GM23248 (cell line): ENCODE results near the gene TMEM53. TPM values are rescaled to one million over a fixed set of nuclear protein-coding genes. Genes with fewer than 3 reads are reported as not detected.
A peak's percentile ranks its signal among the peaks of the same experiment; 100 is the strongest.

Experiments used
- DNase-seq: peaks from one replicate; pipeline ENCODE4 v3.0.0-alpha.2; 2015
- H2AFZ ChIP-seq: fragments of 200-600 bp; sonication (generic); 2 replicates; pipeline ENCODE4 v1.6.1; 2016; ENCODE audit warnings: antibody characterized with exemption
- H3F3A ChIP-seq: fragments of 200-600 bp; sonication (generic); 2 replicates; pipeline ENCODE4 v1.6.1; 2016; ENCODE audit warnings: mild to moderate bottlenecking, antibody characterized with exemption, mixed run types; ENCODE audit not compliant: insufficient read depth
- H3K27ac ChIP-seq: fragments of 200-600 bp; sonication (generic); 2 replicates; pipeline ENCODE4 v1.5.1; 2016; ENCODE audit warnings: mild to moderate bottlenecking
- H3K27me3 ChIP-seq: fragments of 200-600 bp; sonication (generic); replicated peaks from 2 replicates; pipeline ENCODE4 v1.6.1; 2016; ENCODE audit warnings: mild to moderate bottlenecking; ENCODE audit not compliant: insufficient read depth
- H3K36me3 ChIP-seq: fragments of 200-600 bp; sonication (generic); 2 replicates; pipeline ENCODE4 v1.6.1; 2016; ENCODE audit warnings: low read depth, mild to moderate bottlenecking
- H3K4me1 ChIP-seq: fragments of 200-600 bp; sonication (generic); 2 replicates; pipeline ENCODE4 v1.6.1; 2016; ENCODE audit warnings: mild to moderate bottlenecking; ENCODE audit not compliant: insufficient read depth
- H3K4me2 ChIP-seq: fragments of 200-600 bp; sonication (generic); one replicate; pipeline ENCODE4 v1.6.1; 2016; ENCODE audit warnings: mild to moderate bottlenecking; ENCODE audit not compliant: unreplicated experiment
- H3K4me3 ChIP-seq: fragments of 200-600 bp; sonication (generic); 2 replicates; pipeline ENCODE4 v1.5.1; 2016; ENCODE audit warnings: mild to moderate bottlenecking
- H3K79me2 ChIP-seq: fragments of 200-600 bp; sonication (generic); 2 replicates; pipeline ENCODE4 v1.6.1; 2016; ENCODE audit warnings: mild to moderate bottlenecking; ENCODE audit not compliant: insufficient read depth
- H3K9ac ChIP-seq: fragments of 200-600 bp; sonication (generic); 2 replicates; pipeline ENCODE4 v1.6.1; 2016; ENCODE audit warnings: mild to moderate bottlenecking
- H3K9me2 ChIP-seq: fragments of 200-600 bp; sonication (generic); 2 replicates; pipeline ENCODE4 v1.6.1; 2016; ENCODE audit warnings: mixed run types, mild to moderate bottlenecking, moderate library complexity; ENCODE audit not compliant: insufficient read depth
- H3K9me3 ChIP-seq: fragments of 200-600 bp; sonication (generic); one replicate; pipeline ENCODE4 v1.6.1; 2017; ENCODE audit warnings: low read depth
- H4K20me1 ChIP-seq: fragments of 200-600 bp; sonication (generic); 2 replicates; pipeline ENCODE4 v1.6.0; 2016; ENCODE audit not compliant: insufficient read depth
- EZH2 ChIP-seq: fragments of 200-600 bp; sonication (generic); IDR thresholded peaks from 2 replicates; pipeline ENCODE4 v1.6.1; 2018; ENCODE audit warnings: antibody characterized with exemption, mild to moderate bottlenecking; ENCODE audit not compliant: insufficient read depth, poor library complexity, severe bottlenecking
- EZH2phosphoT487 ChIP-seq: fragments of 200-600 bp; sonication (generic); IDR thresholded peaks from 2 replicates; pipeline ENCODE4 v1.6.1; 2018; ENCODE audit warnings: antibody characterized with exemption, moderate library complexity, mild to moderate bottlenecking, low read depth; ENCODE audit not compliant: insufficient read depth
- WGBS, 2 experiments: methylation state at CpG; one replicate each; pipeline ENCODE4 v1.1.6; 2015 to 2017; ENCODE audit warnings: low lambda C conversion rate in 2 of 2, low coverage in 1 of 2; ENCODE audit errors: missing lambda C conversion rate in 2 of 2; 5-methylcytosine and 5-hydroxymethylcytosine counted together
- in situ Hi-C: fragments of 300-500 bp; cut with MboI; formaldehyde crosslinking; loops from 2 replicates; pipeline ENCODE4 v1.15.0; 2020
- polyA plus RNA-seq: library from polyadenylated mRNA; unstranded; fragments of >200 nt; fragmentation: Nextera tagmentation; extraction: Ambion mirVana; gene quantifications from 2 replicates; pipeline ENCODE4 v1.2.1, GENCODE V29; 2016
- total RNA-seq: library from RNA; depleted of rRNA; stranded (reverse); fragments of >200 nt; shearing (Covaris generic); gene quantifications from 2 replicates; pipeline ENCODE4 v1.2.3, GENCODE V29; 2014

The TMEM53 gene
- total and polyA plus RNA-seq, 2 experiments from 2014 or later: 4.4 to 10.1 TPM

DNA sequence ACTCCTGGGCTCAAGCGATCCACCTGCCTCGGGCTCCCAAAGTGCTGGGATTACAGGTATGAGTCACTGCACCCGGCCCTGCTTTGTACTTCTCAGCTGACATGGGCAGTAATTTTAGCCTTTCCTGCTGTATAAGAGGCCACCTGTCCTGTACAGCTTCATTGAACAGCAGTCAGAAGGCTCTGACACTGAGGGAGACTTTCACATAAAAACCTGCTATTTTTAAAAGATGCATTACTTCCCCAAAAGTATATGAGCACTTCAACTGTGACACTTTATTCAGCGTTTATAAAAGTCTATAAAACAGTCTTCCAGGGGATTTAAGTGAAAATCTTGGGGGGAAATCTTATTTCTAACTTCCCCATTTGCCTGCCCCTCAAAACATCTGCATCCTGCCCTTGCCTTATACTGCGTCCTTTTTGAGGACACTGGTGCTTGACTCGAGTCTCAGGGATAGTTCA is 39.1 kb upstream of the TMEM53 start:
- H3K9ac ChIP-seq: no peak overlapping the region
- DNase-seq: no peak
- H3K4me2 ChIP-seq: no peak overlapping the region
- H3K36me3 ChIP-seq: no peaks in the 10 kb centered on the region
- H3K4me3 ChIP-seq: no peak overlapping the region
- H3K4me1 ChIP-seq: 0 out of 2 replicates have a peak, but pooled peaks cover 4% of the 10 kb centered on the region
- H3K27me3 ChIP-seq: no peaks in the 10 kb centered on the region
- no peak overlapping the region for H3K27ac ChIP-seq
- H3K79me2 ChIP-seq: no peaks in the 10 kb centered on the region
- 75% methylated on average over 6 of the region's 6 CpGs for WGBS, 2 experiments
- no peaks in the 10 kb centered on the region for H3K9me2 ChIP-seq
- no peak overlapping the region for H2AFZ ChIP-seq
- in situ Hi-C loops: no loop called here
- H3K9me3 ChIP-seq: no peaks in the 10 kb centered on the region
- TF ChIP-seq EZH2 (no peak), EZH2phosphoT487 (no peak)
- peaks cover 1% of the 10 kb centered on the region for H3F3A ChIP-seq
- H4K20me1 ChIP-seq: no peaks in the 10 kb centered on the region

DNA sequence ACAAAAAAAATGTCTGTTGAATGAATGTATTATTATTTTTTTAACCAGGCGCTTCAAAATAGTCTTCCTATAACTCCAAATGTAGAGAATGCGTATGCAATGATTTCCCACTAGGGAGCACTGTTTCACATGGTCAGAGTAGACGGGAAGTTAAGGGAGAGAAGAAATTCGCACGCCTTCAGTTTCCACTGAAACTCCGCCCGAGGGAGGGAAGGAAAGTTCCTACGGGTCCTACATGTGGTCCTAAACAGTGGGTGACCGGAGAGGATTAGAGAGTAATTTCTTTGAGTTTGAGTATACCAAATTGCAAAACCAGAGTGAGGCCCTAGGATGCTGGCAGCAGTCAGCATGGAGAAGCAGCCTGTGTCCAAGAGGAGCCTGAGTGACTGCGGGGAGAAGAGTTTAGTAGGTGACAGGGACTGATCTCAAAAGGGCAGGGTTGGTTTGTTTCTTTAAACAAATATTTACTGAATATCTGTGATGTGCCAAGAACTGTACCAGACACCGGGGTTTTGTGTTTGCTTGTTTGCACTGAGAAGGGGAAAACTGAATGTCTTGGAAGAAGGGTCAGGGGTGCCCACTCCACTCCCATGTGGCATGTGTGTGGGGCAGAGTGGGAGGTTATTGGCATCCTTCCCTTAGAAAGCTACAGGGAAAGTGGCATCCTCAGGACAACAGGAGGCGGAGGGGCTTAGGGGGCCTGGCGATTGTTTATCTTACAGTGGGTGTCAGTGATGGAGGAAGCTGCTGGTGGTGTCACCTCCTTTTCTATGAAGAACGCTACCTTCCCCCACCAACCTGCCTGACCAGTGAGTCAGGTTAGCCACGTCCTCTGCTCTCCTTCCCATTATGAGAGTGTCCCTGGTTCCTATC is 33.9 kb upstream of the TMEM53 start:
- Histone ChIP-seq H3K36me3 (no peaks in the 10 kb centered on the region), H3K4me3 (peak overlapping the region; percentile 51; the same call in 1 of the 2 replicates), H3K27ac (peak overlapping the region; percentile 98), H4K20me1 (no peaks in the 10 kb centered on the region), H3K9me3 (no peaks in the 10 kb centered on the region), H3K79me2 (no peaks in the 10 kb centered on the region), H3K4me2 (peak overlapping the region; percentile 85), H3K9me2 (no peaks in the 10 kb centered on the region), H2AFZ (peak overlapping the region; percentile 81), H3K27me3 (no peaks in the 10 kb centered on the region), H3K4me1 (peaks cover 23% of the 10 kb centered on the region), H3K9ac (peak overlapping the region; percentile 84), H3F3A (peaks cover 13% of the 10 kb centered on the region)
- in situ Hi-C loops: no loop called here
- TF ChIP-seq EZH2 (no peak), EZH2phosphoT487 (no peak)
- peak; percentile 87 for DNase-seq
- 32 to 34% methylated on average over 15 of the region's 15 CpGs for WGBS, 2 experiments

DNA sequence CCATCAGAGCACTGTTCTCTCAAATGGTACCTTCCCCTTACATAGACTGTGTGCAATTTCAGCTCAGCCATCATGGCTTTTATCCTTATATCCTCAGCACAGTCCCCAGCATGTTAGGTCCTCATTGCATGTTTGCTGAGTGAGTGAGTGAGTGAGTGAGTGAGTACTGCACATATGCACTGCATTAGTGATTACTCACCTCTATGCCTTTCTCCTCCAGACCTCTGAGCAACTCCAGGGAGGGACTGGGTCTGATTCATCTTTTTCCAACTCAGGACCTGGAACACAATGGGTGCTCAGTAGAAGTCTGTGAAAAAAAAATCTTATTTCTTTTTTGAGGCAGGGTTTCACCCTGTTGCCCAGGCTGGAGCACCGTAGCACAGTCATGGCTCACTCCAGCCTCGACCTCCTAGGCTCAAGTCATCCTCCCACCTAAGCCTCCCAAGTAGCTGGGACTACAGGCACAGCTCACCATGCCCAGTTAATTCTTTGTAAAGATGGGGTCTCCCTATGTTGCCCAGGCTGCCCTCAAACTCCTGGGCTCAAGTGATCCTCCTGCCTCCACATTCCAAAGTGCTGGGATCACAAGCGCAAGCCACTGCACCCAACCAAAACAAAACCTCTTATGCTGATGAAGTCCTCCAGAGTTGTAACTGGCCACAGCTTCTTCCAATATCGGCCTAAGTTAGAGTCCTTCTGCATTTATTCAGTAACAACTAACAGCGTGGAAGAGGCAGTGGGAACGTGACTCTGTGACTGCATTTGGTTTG is 33.0 kb upstream of the TMEM53 start:
- in situ Hi-C loops: no loop called here
- Histone ChIP-seq H3K9ac (peak overlapping the region; percentile 84), H3K27ac (peak overlapping the region; percentile 98), H3K9me2 (no peaks in the 10 kb centered on the region), H3K79me2 (no peaks in the 10 kb centered on the region), H3K4me2 (peak overlapping the region; percentile 85), H3K36me3 (no peaks in the 10 kb centered on the region), H3K27me3 (no peaks in the 10 kb centered on the region), H2AFZ (peak overlapping the region; percentile 81), H3K4me3 (peak overlapping the region; percentile 51), H3K4me1 (peaks cover 23% of the 10 kb centered on the region), H4K20me1 (no peaks in the 10 kb centered on the region), H3K9me3 (no peaks in the 10 kb centered on the region), H3F3A (peaks cover 13% of the 10 kb centered on the region)
- TF ChIP-seq EZH2 (no peak), EZH2phosphoT487 (no peak)
- DNase-seq: peak; percentile 97
- WGBS, 2 experiments: 40 to 51% methylated on average over 6 of the region's 6 CpGs

DNA sequence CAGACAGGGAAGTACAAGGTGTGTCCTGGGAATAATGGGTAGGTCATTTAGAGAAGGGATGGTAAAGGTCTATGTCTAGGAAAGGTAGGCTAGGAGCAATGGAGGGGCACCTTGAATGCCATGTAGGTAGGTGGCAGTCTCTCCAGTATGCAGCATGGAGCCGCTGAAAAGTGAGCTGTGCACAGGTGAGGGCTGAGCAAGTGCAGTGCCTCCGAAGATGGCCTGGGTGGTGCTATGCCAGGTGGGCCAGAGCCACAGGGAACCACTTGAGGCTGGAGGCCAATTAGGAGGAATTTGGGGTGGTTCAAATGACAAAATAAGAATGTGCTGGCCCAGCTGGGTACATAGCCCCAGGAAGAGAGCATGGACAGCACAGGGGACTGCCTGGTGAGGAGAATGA is 31.7 kb upstream of the TMEM53 start:
- Histone ChIP-seq H3K4me2 (no peak overlapping the region), H2AFZ (no peak overlapping the region), H3K9me3 (no peaks in the 10 kb centered on the region), H3K27me3 (no peaks in the 10 kb centered on the region), H3K4me1 (peaks cover 23% of the 10 kb centered on the region), H3K36me3 (no peaks in the 10 kb centered on the region), H3K9me2 (no peaks in the 10 kb centered on the region), H3K9ac (no peak overlapping the region), H3K79me2 (no peaks in the 10 kb centered on the region), H3K27ac (no peak overlapping the region), H3K4me3 (no peak overlapping the region), H3F3A (peaks cover 13% of the 10 kb centered on the region), H4K20me1 (no peaks in the 10 kb centered on the region)
- no peak for TF ChIP-seq EZH2
- no peak for TF ChIP-seq EZH2phosphoT487
- DNase-seq: no peak
- 100% methylated on average over 2 of the region's 2 CpGs for WGBS, 2 experiments
- in situ Hi-C loops: no loop called here
